Activated T-cell treated with anti-CD3 and anti-CD28 coated beads for 48 hours (primary cell): Measurements from ENCODE around the gene OR10A4.
"Not testable (repeated sequence)": the region's sequence is repeated elsewhere in the genome, so short reads cannot be mapped to it uniquely, and the experiment has no call there.

Source experiments
- DNase-seq: peaks from one replicate; pipeline ENCODE4 v3.0.0-alpha.2; 2020; ENCODE audit warnings: low read depth

Gene OR10A4

GRCh38 chr11:6898911-6899310 lies 22.5 kb downstream of the OR10A4 start:
- DNase-seq: no peak

DNA sequence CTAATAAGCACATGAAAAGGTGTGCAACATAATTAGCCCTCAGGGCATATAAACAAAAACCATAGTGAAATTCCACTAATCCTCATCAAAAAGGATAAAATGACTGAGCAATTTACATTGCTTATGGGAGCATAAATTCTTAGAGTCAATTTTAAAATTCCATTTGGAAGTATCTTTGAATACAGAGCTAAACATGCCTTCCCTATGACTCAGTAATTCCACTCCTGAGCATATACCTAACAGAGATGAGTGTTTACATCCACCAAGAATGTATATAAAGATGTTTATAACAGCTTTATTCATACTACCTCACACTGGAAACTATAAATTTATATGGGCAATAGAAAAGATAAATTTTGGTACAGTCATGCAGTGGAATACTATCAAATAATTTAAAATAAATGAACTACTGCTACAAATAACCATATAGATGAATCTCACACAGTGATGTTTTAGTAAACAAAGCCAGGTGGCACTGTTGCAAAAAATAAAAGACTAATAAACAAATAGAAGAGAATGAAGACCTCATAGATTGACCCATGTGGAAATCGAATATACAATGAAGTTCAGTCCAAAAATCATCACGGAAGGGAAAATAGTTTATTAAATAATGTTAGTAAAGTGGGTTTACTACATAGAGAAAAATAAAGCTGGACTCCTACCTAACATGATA lies 24.0 kb downstream of the OR10A4 start:
- DNase-seq: no peak

DNA sequence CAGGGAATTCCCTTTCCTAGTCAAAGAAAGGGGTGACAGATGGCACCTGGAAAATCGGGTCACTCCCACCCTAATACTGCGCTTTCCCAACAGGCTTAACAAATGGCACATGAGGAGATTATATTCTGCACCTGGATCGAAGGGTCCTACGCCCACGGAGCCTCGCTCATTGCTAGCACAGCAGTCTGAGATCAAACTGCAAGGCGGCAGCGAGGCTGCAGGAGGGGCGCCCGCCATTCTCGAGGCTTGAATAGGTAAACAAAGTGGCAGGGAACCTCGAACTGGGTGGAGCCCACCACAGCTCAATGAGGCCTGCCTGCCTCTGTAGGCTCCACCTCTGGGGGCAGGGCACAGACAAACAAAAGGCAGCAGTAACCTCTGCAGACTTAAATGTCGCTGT lies 28.4 kb downstream of the OR10A4 start:
- DNase-seq: not testable (repeated sequence)

DNA sequence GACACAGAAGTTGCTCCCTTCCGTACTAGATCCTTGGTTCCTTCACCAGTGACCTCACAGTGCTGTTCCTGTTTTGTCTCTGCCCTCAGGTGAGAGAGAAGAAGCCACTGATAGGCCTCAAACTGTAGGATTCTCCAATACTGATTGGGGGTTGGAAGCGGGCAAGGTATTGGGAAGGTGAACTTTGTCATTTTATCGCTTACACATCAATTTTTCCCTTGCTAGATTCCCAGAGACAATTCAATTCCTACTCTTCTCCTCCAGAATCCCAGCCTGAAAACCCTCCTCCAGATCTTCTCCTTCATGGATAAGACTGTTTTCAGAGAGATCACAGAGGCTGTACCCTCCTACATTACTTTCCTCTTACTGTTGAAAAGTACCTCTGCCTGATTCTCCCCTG lies 35.0 kb downstream of the OR10A4 start:
- DNase-seq: no peak

DNA sequence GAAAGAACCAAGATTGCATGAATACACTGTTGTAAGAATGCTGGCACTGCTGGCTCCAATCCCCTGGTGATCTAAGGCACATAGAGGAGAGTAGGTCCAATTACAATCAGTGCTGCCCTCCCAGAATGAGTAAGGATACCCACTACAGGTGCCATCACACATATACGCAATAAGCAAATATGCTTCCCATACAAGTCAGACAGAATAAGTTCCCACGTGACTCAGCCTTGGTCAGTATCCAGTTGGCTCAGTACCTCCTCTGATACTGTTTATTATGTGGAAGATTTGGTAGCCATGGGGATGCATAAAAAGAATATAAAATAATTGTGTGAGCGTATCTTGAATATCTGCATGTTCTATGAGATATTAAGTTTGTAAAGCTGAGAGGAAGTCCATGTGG lies 35.5 kb downstream of the OR10A4 start:
- DNase-seq: no peak

DNA sequence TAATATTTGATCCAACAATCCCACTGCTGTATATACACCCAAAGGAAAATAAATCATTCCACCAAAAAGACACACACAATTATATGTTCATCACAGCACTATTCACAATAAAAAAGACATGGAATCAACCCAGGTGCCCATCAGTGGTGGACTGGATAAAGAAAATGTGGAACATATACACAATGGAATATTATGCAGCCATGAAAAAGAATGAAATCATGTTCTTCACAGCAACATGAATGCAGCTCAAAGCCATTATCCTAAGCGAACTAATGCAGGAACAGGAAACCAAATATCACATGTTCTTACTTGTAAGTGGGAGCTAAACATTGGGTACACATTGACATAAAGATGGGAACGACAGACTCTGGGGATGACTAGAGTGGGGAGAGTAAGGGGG lies 43.3 kb downstream of the OR10A4 start:
- DNase-seq: no peak

GRCh38 chr11:6920702-6921101 lies 44.3 kb downstream of the OR10A4 start, which contains the start of gene OR2D3:
TSS of gene OR2D3 (plus strand) at chr11:6921002. CDS start at chr11:6921002, 0 bp downstream.
- DNase-seq: no peak

- DNase-seq: no peak
Observed at GRCh38 chr11:6925007-6925577, 48.7 kb downstream of the OR10A4 start.

DNA sequence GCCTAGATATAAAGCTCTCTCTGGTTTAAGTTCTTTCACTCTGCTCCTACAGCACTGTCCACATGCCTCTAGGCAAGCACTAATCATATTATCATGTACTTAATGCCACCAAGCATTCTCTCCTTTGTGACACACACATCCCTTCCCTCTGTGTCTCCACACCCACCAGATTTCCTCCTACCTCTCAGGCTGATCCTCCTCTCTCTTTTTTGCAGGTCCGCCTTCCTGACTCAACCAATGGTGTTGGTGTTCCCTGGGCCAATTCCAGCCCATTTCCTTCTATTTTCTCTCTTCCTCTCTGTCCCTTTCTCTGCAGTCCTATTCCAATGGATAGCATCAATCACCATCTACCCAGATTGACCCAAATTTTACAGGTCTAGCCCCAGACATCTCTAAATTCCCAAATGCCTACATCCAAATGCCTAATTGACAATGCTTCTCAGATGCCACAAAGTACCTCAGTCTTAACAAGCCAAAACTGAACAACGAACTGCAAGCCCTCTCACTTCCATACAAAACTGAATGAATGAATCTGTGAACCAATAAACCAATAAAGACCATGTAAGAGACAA lies 49.3 kb downstream of the OR10A4 start:
- no peak for DNase-seq

DNA sequence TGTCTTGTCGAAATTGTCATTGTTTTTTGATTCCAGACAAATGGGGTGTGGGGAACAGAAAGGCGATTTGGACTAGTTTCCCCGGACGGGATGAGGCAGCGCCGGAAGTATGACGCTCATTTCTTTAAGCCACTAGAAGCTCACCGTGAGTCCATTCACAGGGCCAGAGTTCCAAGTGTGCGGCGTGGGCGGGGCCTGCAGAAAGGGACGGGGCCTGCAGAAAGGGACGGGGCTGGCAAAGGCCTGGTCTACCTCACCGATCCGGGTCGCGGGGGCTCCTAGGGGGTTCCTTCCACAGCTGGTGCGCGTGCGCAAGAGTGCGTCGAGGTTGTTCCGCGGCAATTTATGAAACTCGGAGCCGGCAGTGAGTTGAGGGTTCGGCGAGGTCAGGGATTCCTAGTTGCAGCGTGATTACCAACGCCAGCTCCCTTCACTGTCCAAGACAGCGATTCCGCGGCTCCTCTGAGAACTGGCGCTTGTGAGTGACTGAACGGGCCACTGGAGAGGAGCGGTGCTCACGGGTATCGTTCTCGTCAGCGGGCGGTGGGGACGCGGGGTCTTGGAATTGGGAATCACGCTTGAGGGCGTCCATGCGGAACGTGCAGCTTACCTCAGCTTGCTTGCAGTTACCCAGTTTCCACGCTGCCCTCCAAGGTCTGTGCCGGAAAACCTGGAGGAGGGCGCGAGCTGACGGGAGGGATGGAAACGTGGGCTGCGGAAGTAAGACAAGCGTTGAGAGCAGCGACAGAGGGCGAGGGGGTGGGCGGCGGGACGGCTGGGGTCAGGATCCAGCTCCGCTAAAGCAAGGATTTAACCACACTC lies 50.0 kb downstream of the OR10A4 start, which contains the start of gene ZNF215:
ZNF215 (plus strand) TSS at position 219 of the 822 bp plus-strand sequence. CDS start 5,847 bp downstream, outside the sequence.
- peak; percentile 32 for DNase-seq

- DNase-seq: no peak
Observed at GRCh38 chr11:6927030-6927617, 50.7 kb downstream of the OR10A4 start.
